Measurements from ENCODE around the gene ATE1.

Gene ATE1

GRCh38 chr10:121851786-121852185, 76.0 kb downstream of the ATE1 start:
- Histone ChIP-seq H3K9ac (no peak overlapping the region), H3K4me2 (no peak overlapping the region), H3K4me3 (no peak overlapping the region), H3K9me3 (replicated peaks in 1 of 11) (peaks cover 22 to 33% (median 32%) of the 10 kb centered on the region in 11 experiments), H4K20me1 (no peaks in the 10 kb centered on the region), H3K27me3 (no peaks in the 10 kb centered on the region), H3K27ac (no peak overlapping the region), H3K4me1 (no peaks in the 10 kb centered on the region), H3K36me3 (peaks cover 69 to 97% (median 78%) of the 10 kb centered on the region in 11 experiments)
- TF ChIP-seq Cebpa-rat (IDR thresholded peaks at IDR 0.05) = no peak

GRCh38 chr10:121848082-121848481, 79.7 kb downstream of the ATE1 start:
- TF ChIP-seq Cebpa-rat (IDR thresholded peaks at IDR 0.05) = no peak
- Histone ChIP-seq H3K4me3 (no peak overlapping the region), H3K4me2 (no peak overlapping the region), H3K4me1 (no peaks in the 10 kb centered on the region), H3K27me3 (no peaks in the 10 kb centered on the region), H3K9ac (no peak overlapping the region), H4K20me1 (peaks cover 0 to 3% (median 0%) of the 10 kb centered on the region in 11 experiments; a peak in 1 of 22 replicates), H3K27ac (no peak overlapping the region), H3K9me3 (replicated peaks in 1 of 11) (peaks cover 0 to 14% (median 10%) of the 10 kb centered on the region in 11 experiments; a peak in 6 of 22 replicates), H3K36me3 (peaks cover 52 to 90% (median 62%) of the 10 kb centered on the region in 11 experiments)

DNA sequence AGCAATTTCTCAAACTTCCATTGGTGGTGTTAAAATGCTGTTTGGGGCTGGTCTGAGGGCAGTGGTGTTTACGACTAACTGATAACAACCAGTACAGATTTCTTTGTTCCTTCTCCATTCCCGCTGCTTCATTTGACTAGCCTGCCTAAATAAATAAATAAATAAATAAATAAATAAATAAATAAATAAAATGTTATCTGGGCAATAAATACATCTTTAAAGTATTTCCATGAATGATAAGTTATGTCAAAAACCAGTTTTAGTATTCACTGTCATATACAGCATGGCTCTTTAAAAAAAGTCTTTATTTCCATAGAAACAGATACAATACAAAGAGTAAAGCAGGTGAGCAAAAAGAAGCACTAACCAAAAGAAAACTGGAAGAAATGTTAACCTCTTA, 81.3 kb downstream of the ATE1 start:
- H3K36me3 ChIP-seq = peaks cover 48 to 78% (median 62%) of the 10 kb centered on the region in 11 experiments
- no peak overlapping the region for H3K27ac ChIP-seq
- no peaks in the 10 kb centered on the region for H3K4me1 ChIP-seq
- H3K27me3 ChIP-seq = no peaks in the 10 kb centered on the region
- TF ChIP-seq Cebpa-rat (IDR thresholded peaks at IDR 0.05) = no peak
- peaks cover 0 to 3% (median 0%) of the 10 kb centered on the region in 11 experiments; a peak in 4 of 22 replicates for H4K20me1 ChIP-seq
- H3K4me2 ChIP-seq = no peak overlapping the region
- H3K4me3 ChIP-seq = no peak overlapping the region
- H3K9ac ChIP-seq = no peak overlapping the region
- H3K9me3 ChIP-seq (replicated peaks in 1 of 11) = peaks cover 0 to 14% (median 10%) of the 10 kb centered on the region in 11 experiments; a peak in 6 of 22 replicates

- no peak overlapping the region for H3K4me3 ChIP-seq
- no peak overlapping the region for H3K9ac ChIP-seq
- peaks cover 0 to 14% (median 10%) of the 10 kb centered on the region in 11 experiments; a peak in 6 of 22 replicates for H3K9me3 ChIP-seq (replicated peaks in 1 of 11)
- H3K4me2 ChIP-seq = no peak overlapping the region
- H3K27me3 ChIP-seq = no peaks in the 10 kb centered on the region
- no peaks in the 10 kb centered on the region for H3K4me1 ChIP-seq
- H4K20me1 ChIP-seq = peaks cover 0 to 6% (median 0%) of the 10 kb centered on the region in 11 experiments; a peak in 4 of 22 replicates
- no peak overlapping the region for H3K27ac ChIP-seq
- TF ChIP-seq Cebpa-rat (IDR thresholded peaks at IDR 0.05) = no peak
- peaks cover 39 to 75% (median 49%) of the 10 kb centered on the region in 11 experiments for H3K36me3 ChIP-seq
These were observed 82.6 kb downstream of the ATE1 start for GRCh38 chr10:121845044-121845784.

- H3K9me3 ChIP-seq (replicated peaks in 1 of 11) = peaks cover 0 to 14% (median 10%) of the 10 kb centered on the region in 11 experiments; a peak in 6 of 22 replicates
- H3K9ac ChIP-seq = no peak overlapping the region
- no peaks in the 10 kb centered on the region for H3K27me3 ChIP-seq
- H3K4me1 ChIP-seq = no peaks in the 10 kb centered on the region
- H4K20me1 ChIP-seq = peaks cover 0 to 6% (median 0%) of the 10 kb centered on the region in 11 experiments; a peak in 4 of 22 replicates
- no peak for TF ChIP-seq Cebpa-rat (IDR thresholded peaks at IDR 0.05)
- no peak overlapping the region for H3K4me2 ChIP-seq
- no peak overlapping the region for H3K4me3 ChIP-seq
- H3K27ac ChIP-seq = no peak overlapping the region
- H3K36me3 ChIP-seq = peaks cover 36 to 74% (median 44%) of the 10 kb centered on the region in 11 experiments
These were observed 83.3 kb downstream of the ATE1 start for GRCh38 chr10:121844537-121844936.

- no peak overlapping the region for H3K9ac ChIP-seq
- H3K27ac ChIP-seq = no peak overlapping the region
- no peak for TF ChIP-seq Cebpa-rat (IDR thresholded peaks at IDR 0.05)
- H3K4me1 ChIP-seq = no peaks in the 10 kb centered on the region
- H3K27me3 ChIP-seq = no peaks in the 10 kb centered on the region
- H3K4me3 ChIP-seq = no peak overlapping the region
- H3K4me2 ChIP-seq = no peak overlapping the region
- peaks cover 25 to 71% (median 34%) of the 10 kb centered on the region in 11 experiments for H3K36me3 ChIP-seq
- H4K20me1 ChIP-seq = peaks cover 0 to 6% (median 0%) of the 10 kb centered on the region in 11 experiments; a peak in 4 of 22 replicates
- H3K9me3 ChIP-seq (replicated peaks in 1 of 11) = peaks cover 0 to 14% (median 10%) of the 10 kb centered on the region in 11 experiments; a peak in 6 of 22 replicates
These were observed 84.5 kb downstream of the ATE1 start for GRCh38 chr10:121843379-121843778.

- Histone ChIP-seq H3K9ac (no peak overlapping the region), H3K4me1 (no peaks in the 10 kb centered on the region), H3K36me3 (peaks cover 12 to 69% (median 34%) of the 10 kb centered on the region in 11 experiments; a peak in 20 of 22 replicates), H3K27ac (no peak overlapping the region), H3K9me3 (replicated peaks in 1 of 11) (peaks cover 0 to 14% (median 10%) of the 10 kb centered on the region in 11 experiments; a peak in 6 of 22 replicates), H3K27me3 (no peaks in the 10 kb centered on the region), H3K4me2 (no peak overlapping the region), H4K20me1 (peaks cover 0 to 6% (median 0%) of the 10 kb centered on the region in 11 experiments; a peak in 4 of 22 replicates), H3K4me3 (no peak overlapping the region)
- no peak for TF ChIP-seq Cebpa-rat (IDR thresholded peaks at IDR 0.05)
These were observed 86.0 kb downstream of the ATE1 start for GRCh38 chr10:121841862-121842261.

DNA sequence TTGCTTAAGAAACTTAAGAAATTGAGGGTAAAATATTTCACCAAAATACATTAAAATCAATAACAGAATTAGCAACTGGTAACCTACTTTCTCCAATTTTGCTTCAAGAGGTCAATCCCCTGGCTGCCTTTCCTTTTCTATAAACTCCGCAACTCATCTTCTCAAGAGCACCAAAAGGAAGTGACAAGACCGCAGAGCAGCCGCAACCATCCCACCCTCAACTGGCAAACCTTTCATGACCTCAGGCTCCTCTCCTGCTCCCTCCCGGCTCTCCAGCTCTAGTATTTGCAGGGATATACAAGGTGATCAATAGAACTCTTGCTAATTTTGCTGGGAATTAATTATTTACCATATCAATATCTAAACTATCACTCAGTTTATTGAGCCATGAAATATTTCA, 88.9 kb downstream of the ATE1 start:
- TF ChIP-seq Cebpa-rat (IDR thresholded peaks at IDR 0.05) = no peak
- H3K9ac ChIP-seq = no peak overlapping the region
- H4K20me1 ChIP-seq = peaks cover 0 to 6% (median 0%) of the 10 kb centered on the region in 11 experiments; a peak in 4 of 22 replicates
- no peak overlapping the region for H3K4me3 ChIP-seq
- H3K27me3 ChIP-seq = no peaks in the 10 kb centered on the region
- H3K27ac ChIP-seq = no peak overlapping the region
- peaks cover 21 to 70% (median 38%) of the 10 kb centered on the region in 11 experiments for H3K36me3 ChIP-seq
- no peaks in the 10 kb centered on the region for H3K9me3 ChIP-seq (replicated peaks in 1 of 11)
- no peaks in the 10 kb centered on the region for H3K4me1 ChIP-seq
- H3K4me2 ChIP-seq = no peak overlapping the region

DNA sequence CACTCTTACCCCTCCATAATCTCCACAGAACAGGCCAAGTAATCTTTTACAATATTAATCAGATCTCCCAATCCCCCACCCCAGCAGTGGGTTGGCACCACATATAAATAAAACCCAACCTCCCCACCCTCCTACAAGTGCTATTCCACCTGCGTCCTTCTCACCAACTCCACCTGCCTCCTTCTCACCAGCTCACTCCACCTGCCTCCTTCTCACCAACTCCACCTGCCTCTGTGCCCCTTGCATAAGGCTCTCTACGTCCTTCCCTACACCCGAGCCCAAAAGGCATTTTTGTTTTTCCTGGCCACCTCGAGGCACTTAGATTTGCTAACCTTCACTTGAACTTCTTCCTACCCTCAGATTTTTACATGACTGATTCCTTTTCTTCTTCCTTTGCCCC, 89.7 kb downstream of the ATE1 start:
- TF ChIP-seq Cebpa-rat (IDR thresholded peaks at IDR 0.05) = no peak
- H4K20me1 ChIP-seq = peaks cover 0 to 6% (median 0%) of the 10 kb centered on the region in 11 experiments; a peak in 3 of 22 replicates
- no peaks in the 10 kb centered on the region for H3K27me3 ChIP-seq
- H3K9me3 ChIP-seq (replicated peaks in 1 of 11) = no peaks in the 10 kb centered on the region
- H3K9ac ChIP-seq = no peak overlapping the region
- H3K4me1 ChIP-seq = no peaks in the 10 kb centered on the region
- no peak overlapping the region for H3K27ac ChIP-seq
- peaks cover 21 to 76% (median 44%) of the 10 kb centered on the region in 11 experiments for H3K36me3 ChIP-seq
- no peak overlapping the region for H3K4me2 ChIP-seq
- H3K4me3 ChIP-seq = no peak overlapping the region
